ENCODE measurements around the gene SRGAP1. TPM values are rescaled to one million over a fixed set of nuclear protein-coding genes. Genes with fewer than 3 reads are reported as not detected.

Gene SRGAP1
- 9.6 to 9.7 TPM (median 9.7 TPM) in 3 replicates for total RNA-seq

GRCh38 chr12:63844391-63845341 lies at the start of gene SRGAP1:
SRGAP1 (plus strand) TSS chr12:63844700; CDS start chr12:63844817, 117 bp downstream.
- Mint-ChIP-seq H3K9me3 (no peaks in the 10 kb centered on the region), H3K27me3 (ENCODE audit: low read depth) (peaks cover 2% of the 10 kb centered on the region), H3K4me1 (peaks cover 33% of the 10 kb centered on the region), H3K27ac (peak within 1 kb of the TSS; percentile 83), H3K4me3 (peak within 1 kb of the TSS; percentile 94), H3K36me3 (no peaks in the 10 kb centered on the region)
- TF ChIP-seq CTCF (IDR thresholded peaks at IDR 0.05; ENCODE audit: unreplicated experiment) = no peak
- DNase-seq (ENCODE audit: low spot score in 2 of 2, unreplicated experiment in 2 of 2) = peak in 1 of 2 experiments; percentile 60

- H3K27me3 Mint-ChIP-seq (ENCODE audit: low read depth) = no peaks in the 10 kb centered on the region
- no peak for DNase-seq (ENCODE audit: low spot score in 2 of 2, unreplicated experiment in 2 of 2)
- no peak for TF ChIP-seq CTCF (IDR thresholded peaks at IDR 0.05; ENCODE audit: unreplicated experiment)
- no peak overlapping the region for H3K27ac Mint-ChIP-seq
- H3K36me3 Mint-ChIP-seq = peaks cover 13% of the 10 kb centered on the region
- H3K4me3 Mint-ChIP-seq = no peak overlapping the region
- H3K9me3 Mint-ChIP-seq = no peaks in the 10 kb centered on the region
- no peaks in the 10 kb centered on the region for H3K4me1 Mint-ChIP-seq
These were observed 49.3 kb upstream of the SRGAP1 start for GRCh38 chr12:63795032-63795687.

GRCh38 chr12:63795944-63796343 lies 48.6 kb upstream of the SRGAP1 start:
- Mint-ChIP-seq H3K27me3 (ENCODE audit: low read depth) (no peaks in the 10 kb centered on the region), H3K36me3 (peaks cover 6% of the 10 kb centered on the region), H3K9me3 (no peaks in the 10 kb centered on the region), H3K4me1 (no peaks in the 10 kb centered on the region), H3K27ac (no peak overlapping the region), H3K4me3 (no peak overlapping the region)
- TF ChIP-seq CTCF (IDR thresholded peaks at IDR 0.05; ENCODE audit: unreplicated experiment) = no peak
- no peak for DNase-seq (ENCODE audit: low spot score in 2 of 2, unreplicated experiment in 2 of 2)

GRCh38 chr12:63802012-63802608 lies 42.4 kb upstream of the SRGAP1 start:
- Mint-ChIP-seq H3K27me3 (ENCODE audit: low read depth) (no peaks in the 10 kb centered on the region), H3K27ac (no peak overlapping the region), H3K9me3 (no peaks in the 10 kb centered on the region), H3K4me3 (no peak overlapping the region), H3K4me1 (no peaks in the 10 kb centered on the region), H3K36me3 (peaks cover 3% of the 10 kb centered on the region)
- DNase-seq (ENCODE audit: low spot score in 2 of 2, unreplicated experiment in 2 of 2) = no peak
- peak; percentile 66 for TF ChIP-seq CTCF (IDR thresholded peaks at IDR 0.05; ENCODE audit: unreplicated experiment)

GRCh38 chr12:63804746-63805145 lies 39.8 kb upstream of the SRGAP1 start:
- Mint-ChIP-seq H3K4me3 (no peak overlapping the region), H3K27ac (no peak overlapping the region), H3K36me3 (peaks cover 6% of the 10 kb centered on the region), H3K27me3 (ENCODE audit: low read depth) (no peaks in the 10 kb centered on the region), H3K9me3 (no peaks in the 10 kb centered on the region), H3K4me1 (no peaks in the 10 kb centered on the region)
- no peak for TF ChIP-seq CTCF (IDR thresholded peaks at IDR 0.05; ENCODE audit: unreplicated experiment)
- no peak for DNase-seq (ENCODE audit: low spot score in 2 of 2, unreplicated experiment in 2 of 2)

Data from mesothelial cell of epicardium (in vitro differentiated cells).